GM19099 (cell line): ENCODE data around the gene RARS1.

Experiments used
- POLR2A ChIP-seq: IDR thresholded peaks from 3 replicates; pipeline ENCODE4 v1.6.1; 2011; ENCODE audit warnings: low read depth; ENCODE audit not compliant: insufficient read length; ENCODE audit errors: extremely low read depth

The RARS1 gene

DNA sequence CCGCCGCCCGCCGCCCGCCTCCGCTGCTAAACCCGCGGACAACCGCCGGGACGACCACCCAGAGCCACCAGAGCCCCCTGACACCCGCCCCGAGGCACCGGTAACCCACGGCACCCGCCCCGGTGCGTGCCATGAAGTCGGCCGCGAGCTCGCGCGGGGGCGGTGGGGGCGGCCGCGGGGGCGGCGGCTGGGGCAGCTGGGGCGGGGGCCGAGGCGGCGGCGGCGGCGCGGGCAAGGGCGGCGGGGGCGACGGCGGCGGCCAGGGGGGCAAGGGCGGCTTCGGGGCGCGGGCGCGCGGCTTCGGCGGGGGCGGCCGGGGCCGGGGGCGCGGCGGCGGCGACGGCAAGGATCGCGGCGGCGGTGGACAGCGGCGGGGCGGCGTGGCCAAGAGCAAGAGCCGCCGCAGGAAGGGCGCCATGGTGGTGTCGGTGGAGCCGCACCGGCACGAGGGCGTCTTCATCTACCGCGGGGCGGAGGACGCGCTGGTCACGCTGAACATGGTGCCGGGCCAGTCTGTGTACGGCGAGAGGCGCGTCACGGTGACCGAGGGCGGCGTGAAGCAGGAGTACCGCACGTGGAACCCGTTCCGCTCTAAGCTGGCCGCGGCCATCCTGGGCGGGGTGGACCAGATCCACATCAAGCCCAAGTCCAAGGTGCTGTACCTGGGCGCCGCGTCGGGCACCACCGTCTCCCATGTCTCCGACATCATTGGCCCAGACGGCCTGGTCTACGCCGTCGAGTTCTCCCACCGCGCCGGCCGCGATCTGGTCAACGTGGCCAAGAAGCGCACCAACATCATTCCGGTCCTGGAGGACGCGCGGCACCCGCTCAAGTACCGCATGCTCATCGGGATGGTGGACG, 43.3 kb downstream of the RARS1 start:
- no peak for TF ChIP-seq POLR2A

DNA sequence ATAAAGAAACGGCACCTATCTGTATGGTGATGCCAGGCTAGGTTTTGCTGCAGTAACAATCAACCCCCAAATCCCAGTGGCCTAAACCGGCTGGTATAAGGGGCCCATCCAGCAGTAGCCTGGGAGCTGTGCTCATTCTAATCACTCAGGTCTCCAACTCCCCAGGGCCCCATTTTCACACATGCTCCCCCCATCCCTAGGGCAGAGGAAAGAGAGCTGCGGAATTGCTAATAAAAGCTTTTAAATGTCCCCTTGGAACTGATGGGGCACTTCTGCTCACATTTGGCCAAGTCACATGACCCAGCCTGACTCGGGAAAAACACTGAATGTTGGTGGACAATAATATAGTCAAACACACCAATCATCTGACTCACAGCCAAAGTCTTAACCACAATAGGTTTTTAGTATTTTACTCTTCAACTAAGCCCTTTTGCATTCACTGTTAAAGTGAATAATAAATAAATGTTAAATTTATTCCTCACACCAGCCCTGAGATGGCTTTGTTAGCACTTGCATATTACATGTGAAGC, 44.4 kb downstream of the RARS1 start:
- TF ChIP-seq POLR2A, result no peak

GRCh38 chr5:168531191-168531590, 44.9 kb downstream of the RARS1 start:
- TF ChIP-seq POLR2A, result no peak

DNA sequence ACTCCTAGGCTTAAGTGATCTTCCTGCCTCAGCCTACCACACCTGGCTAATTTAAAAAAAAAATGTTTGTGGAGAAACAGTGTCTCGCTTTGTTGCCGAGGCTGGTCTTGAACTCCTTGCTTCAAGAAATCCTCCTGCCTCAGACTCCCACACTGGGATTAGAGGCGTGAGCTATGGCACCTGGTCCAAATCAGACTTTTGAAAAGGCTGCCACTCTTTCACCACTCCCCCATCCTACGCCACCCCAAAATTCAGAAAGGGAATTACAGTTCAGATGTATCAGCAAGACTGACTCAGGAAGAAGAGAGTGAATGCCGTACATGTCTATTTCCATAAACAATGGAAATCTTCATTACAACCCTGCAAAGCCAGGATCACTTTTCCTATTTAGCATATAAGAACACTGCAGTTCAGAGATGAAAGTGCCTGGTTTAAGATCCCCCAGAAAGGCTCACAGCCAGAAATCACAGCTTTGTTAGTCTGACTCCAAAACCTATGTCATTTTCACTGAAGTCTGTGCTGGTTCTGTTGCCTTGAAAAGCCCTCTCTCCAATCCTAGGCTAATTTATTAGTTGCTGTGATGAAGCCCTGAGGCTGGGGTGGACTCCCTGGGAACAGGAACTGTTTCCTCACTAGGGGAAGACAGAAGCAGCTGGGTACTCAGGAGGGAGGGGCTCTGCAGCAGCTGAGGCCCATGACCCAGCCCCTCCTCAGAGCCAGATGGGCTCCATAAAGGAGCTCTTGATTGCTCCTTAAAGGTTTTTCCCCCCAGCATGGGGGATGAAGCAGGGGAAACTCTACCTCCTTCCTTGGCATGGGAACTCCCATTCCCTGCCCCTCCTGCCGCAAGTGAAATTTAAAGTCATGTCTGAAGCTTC, 46.0 kb downstream of the RARS1 start:
- TF ChIP-seq POLR2A, result no peak

DNA sequence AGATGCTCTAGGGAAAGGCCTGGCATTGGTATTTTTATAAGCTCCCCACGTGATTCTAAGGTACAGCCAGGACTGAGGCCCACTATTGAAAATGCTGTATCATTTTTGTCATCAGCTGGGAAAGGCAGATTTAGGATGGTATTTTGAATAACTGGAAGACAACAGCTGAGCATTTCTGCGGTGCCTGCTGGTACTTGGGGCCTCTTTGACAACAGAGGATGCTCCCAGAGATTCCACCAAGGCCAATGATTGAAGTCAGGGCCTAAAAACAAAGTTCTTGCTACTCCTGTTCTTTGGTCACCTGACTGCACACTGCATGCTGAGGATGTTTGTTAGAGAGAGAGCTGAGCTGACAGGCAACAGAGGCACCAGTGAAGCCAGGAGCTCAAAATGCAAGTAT, 50.9 kb downstream of the RARS1 start:
- no peak for TF ChIP-seq POLR2A

DNA sequence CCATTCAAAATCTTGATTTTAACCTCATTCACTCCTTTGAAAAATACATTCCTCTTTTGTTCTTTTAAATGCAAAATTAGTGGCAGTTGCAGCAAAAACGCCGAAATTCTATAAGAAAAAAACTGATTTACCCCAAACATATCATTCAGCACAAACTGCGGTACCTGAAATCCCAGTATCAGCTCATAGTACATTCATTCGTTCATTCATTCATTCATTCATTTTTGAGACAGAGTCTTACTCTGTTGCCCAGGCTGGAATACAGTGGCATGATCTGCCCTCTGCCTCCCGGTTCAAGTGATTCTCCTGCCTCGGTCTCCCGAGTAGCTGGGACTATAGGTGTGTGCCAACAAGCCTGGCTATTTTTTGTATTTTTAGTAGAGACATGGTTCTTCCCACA, 63.3 kb downstream of the RARS1 start:
- TF ChIP-seq POLR2A, result no peak

GRCh38 chr5:168550656-168551055, 64.4 kb downstream of the RARS1 start:
- TF ChIP-seq POLR2A, result no peak

DNA sequence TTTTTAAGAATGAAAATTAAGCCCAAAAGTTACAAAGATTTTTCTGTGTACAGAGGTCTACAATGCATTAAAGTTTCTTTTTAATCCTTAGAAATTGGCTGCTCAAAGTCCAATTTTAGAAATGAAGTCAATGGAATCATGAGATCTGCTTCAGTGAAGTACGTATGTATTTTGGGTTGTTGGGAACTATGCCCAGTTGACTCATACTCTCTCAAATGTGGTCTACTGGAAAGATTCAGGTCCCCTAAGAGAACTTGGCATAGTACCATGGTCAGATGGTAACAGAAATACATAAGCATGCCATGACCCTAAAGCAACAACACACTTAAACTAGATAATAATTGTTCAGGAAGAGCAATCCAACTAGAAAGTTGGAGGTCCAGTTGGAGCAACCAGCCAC, 65.9 kb downstream of the RARS1 start:
- TF ChIP-seq POLR2A, result no peak

DNA sequence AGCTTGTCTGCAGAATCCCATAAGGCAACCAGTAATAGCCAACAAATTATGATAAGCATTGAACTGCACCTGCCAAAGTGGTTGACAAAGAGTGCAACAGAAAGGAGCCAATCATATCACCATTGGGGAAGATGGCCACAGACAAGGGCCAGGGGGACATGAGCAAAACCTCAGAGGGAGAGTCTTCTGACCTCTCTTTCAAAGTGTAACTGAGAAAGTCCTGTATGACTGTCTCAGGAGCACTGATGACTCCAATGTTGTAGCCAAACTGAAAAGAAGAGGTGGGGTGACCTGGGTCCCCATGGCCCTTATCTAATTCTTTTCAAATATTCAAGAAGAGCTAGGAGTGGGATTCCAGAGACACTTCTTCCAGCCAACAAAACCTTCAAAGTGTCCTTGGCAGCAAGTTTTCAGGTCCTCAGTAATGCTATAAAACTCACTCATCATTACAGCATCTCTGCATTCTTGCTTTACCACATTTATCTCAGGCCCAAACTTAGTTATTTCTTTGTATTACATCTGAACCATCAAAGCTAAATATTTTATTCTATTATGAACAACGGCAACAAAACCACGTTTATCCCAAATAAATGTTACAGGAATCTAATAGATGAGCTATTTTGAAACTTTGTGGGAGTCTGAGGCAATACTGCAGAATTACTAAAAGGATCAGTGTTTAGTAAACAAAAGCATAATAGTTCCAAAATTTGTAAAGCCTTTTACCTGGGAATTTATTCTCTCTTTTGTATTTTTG, 67.3 kb downstream of the RARS1 start:
- no peak for TF ChIP-seq POLR2A

GRCh38 chr5:168557389-168557788, 71.1 kb downstream of the RARS1 start:
- TF ChIP-seq POLR2A, result no peak

GRCh38 chr5:168562279-168562678, 76.0 kb downstream of the RARS1 start:
- TF ChIP-seq POLR2A, result no peak

DNA sequence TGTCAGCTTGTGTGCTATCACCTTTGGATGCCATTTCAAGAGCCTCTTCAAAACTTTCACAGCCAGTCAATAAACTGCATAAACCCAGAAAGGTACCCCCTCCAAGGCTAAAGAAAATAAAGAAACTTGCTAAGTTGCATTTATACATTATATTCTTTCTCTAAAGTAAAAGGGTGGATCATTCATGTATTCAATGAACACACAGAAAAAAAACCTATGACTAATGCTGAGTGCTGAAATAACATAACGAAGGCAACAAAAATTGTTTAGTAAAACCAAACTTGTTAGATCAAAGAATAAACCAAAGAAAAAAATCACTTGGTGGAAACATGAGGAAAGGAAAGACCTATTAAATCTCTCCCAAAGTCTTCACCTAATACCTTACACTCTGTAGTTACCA, 77.7 kb downstream of the RARS1 start:
- TF ChIP-seq POLR2A, result no peak

DNA sequence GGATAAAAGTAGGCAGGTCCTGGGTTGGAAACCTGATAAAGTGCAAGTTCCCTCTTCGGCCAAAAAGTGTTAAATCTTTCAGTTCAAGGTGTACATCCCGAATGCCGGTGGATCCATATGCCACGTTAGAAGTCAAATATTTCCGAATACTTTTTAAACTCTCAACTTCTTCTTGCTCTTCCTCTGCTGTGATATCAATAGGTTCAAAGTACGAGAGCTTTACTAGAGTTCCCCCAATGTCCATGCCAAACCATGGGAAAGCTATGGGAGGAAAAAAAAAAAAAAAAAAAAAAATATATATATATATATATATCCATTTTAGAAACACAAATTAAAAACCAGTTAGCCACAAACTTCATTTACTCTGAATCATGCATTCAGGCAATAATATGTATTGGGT, 82.5 kb downstream of the RARS1 start:
- no peak for TF ChIP-seq POLR2A
